HepG2 (cell line): ENCODE measurements around the gene MICAL3. TPM values are rescaled to one million over a fixed set of nuclear protein-coding genes. Genes with fewer than 3 reads are reported as not detected.

Experiments
- ATAC-seq: fragments of 200-7000 bp; cut with Tn5 transposase; 3 replicates; pipeline ENCODE4 v1.9.1; 2020; ENCODE audit warnings: mild to moderate bottlenecking, moderate library complexity
- BruUV-seq: library from RNA; stranded (reverse); fragments of 400-500 nt; replicated peaks from 2 replicates; lab custom pipeline; 2021; lab: Mats Ljungman, UMichigan
- CTCF ChIA-PET: fragments of 300-600 bp; formaldehyde crosslinking; extraction: SDS; loops from one replicate; lab custom pipeline; 2021; ENCODE audit warnings: low total read pairs, inconsistent platforms, low intra/inter-chr PET ratio; lab: Yijun Ruan, JAX
- POLR2A ChIA-PET: fragments of 350-600 bp; sonication (Branson Sonifier 250); formaldehyde crosslinking; loops from one replicate; lab custom pipeline; 2020; ENCODE audit warnings: antibody characterized with exemption, inconsistent platforms; lab: Yijun Ruan, JAX
- DNase-seq: peaks from one replicate; pipeline ENCODE4 v3.0.0-alpha.2; 2015; ENCODE audit warnings: low spot score
- FAIRE-seq: peaks from 3 replicates; lab custom pipeline; 2011; peaks lifted over from hg19 to GRCh38; lab: Jason Lieb, UNC
- H2AFZ ChIP-seq: one replicate; pipeline ENCODE4 v1.6.1; 2011; ENCODE audit warnings: low read length, inconsistent platforms
- H3K27ac ChIP-seq: fragments of 300-600 bp; 3 replicates; pipeline ENCODE4 v1.8.0; 2011; ENCODE audit warnings: mixed run types, mild to moderate bottlenecking, mixed read lengths, low read length, inconsistent platforms; ENCODE audit not compliant: insufficient read depth; ENCODE audit errors: extremely low read length
- H3K27me3 ChIP-seq, 2 experiments: fragments of 200-600 bp in 1 of 2; 2 replicates in 1 of 2; 3 replicates in 1 of 2; pipeline versions ENCODE4 v1.6.0 to v1.8.0; 2011; ENCODE audit warnings: low read length in 2 of 2, mild to moderate bottlenecking in 2 of 2, moderate library complexity in 2 of 2, inconsistent platforms in 1 of 2; ENCODE audit not compliant: insufficient read depth in 2 of 2, control insufficient read depth in 1 of 2
- H3K36me3 ChIP-seq, 2 experiments: fragments of 200-600 bp in 1 of 2; replicated peaks in 1 of 2; 2 replicates in 1 of 2; 3 replicates in 1 of 2; pipeline versions ENCODE4 v1.5.1 to v1.8.0; 2011; ENCODE audit warnings: low read length in 2 of 2, inconsistent platforms in 1 of 2; ENCODE audit not compliant: insufficient read depth in 2 of 2, control insufficient read depth in 1 of 2
- H3K4me1 ChIP-seq: 2 replicates; pipeline ENCODE4 v1.5.1; 2012; ENCODE audit warnings: low read length, inconsistent platforms; ENCODE audit not compliant: insufficient read depth
- H3K4me2 ChIP-seq: 2 replicates; pipeline ENCODE4 v1.6.0; 2011; ENCODE audit warnings: low read depth, low read length, inconsistent platforms
- H3K4me3 ChIP-seq, 3 experiments: fragments of 200-600 bp in 1 of 3; sonication (generic), shearing (Covaris generic) in 1 of 3; replicated peaks in 1 of 3; 2 replicates each; pipeline ENCODE4 v1.5.1; 2011 to 2016; ENCODE audit warnings: low read length in 3 of 3, inconsistent platforms in 2 of 3, low read depth in 2 of 3, mild to moderate bottlenecking in 2 of 3, control low read depth in 1 of 3, mixed read lengths in 1 of 3; ENCODE audit not compliant: insufficient read depth in 1 of 3
- H3K79me2 ChIP-seq: one replicate; pipeline ENCODE4 v1.6.1; 2011; ENCODE audit warnings: low read length, inconsistent platforms; ENCODE audit not compliant: insufficient read depth
- H3K9ac ChIP-seq: 2 replicates; pipeline ENCODE4 v1.6.0; 2011; ENCODE audit warnings: mild to moderate bottlenecking, low read depth, low read length, inconsistent platforms; ENCODE audit not compliant: insufficient read depth
- H3K9me3 ChIP-seq: 2 replicates; pipeline ENCODE4 v1.5.1; 2012; ENCODE audit warnings: mild to moderate bottlenecking, low read length
- H4K20me1 ChIP-seq: 2 replicates; pipeline ENCODE4 v1.6.0; 2011; ENCODE audit warnings: inconsistent platforms, mild to moderate bottlenecking, low read length, moderate library complexity; ENCODE audit not compliant: insufficient read depth
- HNRNPH1 ChIP-seq: fragments of 200-400 bp; formaldehyde crosslinking; optimal IDR thresholded peaks from 2 replicates; pipeline ENCODE3; 2017; ENCODE audit warnings: mild to moderate bottlenecking, low read depth, low read length
- MTF1 ChIP-seq: sonication (generic); formaldehyde crosslinking; IDR thresholded peaks from 2 replicates; pipeline ENCODE4 v1.5.0; 2020; ENCODE audit warnings: missing genetic modification reagents
- ZNF263 ChIP-seq: sonication (generic); formaldehyde crosslinking; IDR thresholded peaks from 2 replicates; pipeline ENCODE4 v1.4.0; 2020; ENCODE audit warnings: missing genetic modification reagents
- ZNF552 ChIP-seq: sonication (generic); formaldehyde crosslinking; IDR thresholded peaks from 2 replicates; pipeline ENCODE4 v1.9.0; 2022; ENCODE audit warnings: missing genetic modification reagents, mild to moderate bottlenecking, borderline replicate concordance
- ZNF614 ChIP-seq: IDR thresholded peaks from 2 replicates; pipeline ENCODE4 v1.6.1; 2018; ENCODE audit warnings: missing biosample characterization, missing genetic modification reagents, inconsistent platforms, borderline replicate concordance
- ZNF746 ChIP-seq: sonication (generic); formaldehyde crosslinking; IDR thresholded peaks from 2 replicates; pipeline ENCODE4 v1.8.0; 2022; ENCODE audit warnings: mild to moderate bottlenecking, missing genetic modification reagents
- ZSCAN22 ChIP-seq: sonication (generic); formaldehyde crosslinking; IDR thresholded peaks from 2 replicates; pipeline ENCODE4 v1.4.0; 2020; ENCODE audit warnings: mild to moderate bottlenecking, missing genetic modification reagents
- WGBS: methylation state at CpG from one replicate; pipeline ENCODE4 v1.1.6; 2017; ENCODE audit warnings: low lambda C conversion rate; 5-methylcytosine and 5-hydroxymethylcytosine counted together
- in situ Hi-C: cut with HindIII; loops from 2 replicates; pipeline ENCODE4 v1.10.0; 2017; ENCODE audit warnings: low pct_unique_long_range_greater_than_20kb; ENCODE audit not compliant: extremely low pct_ligation_motif_present
- intact Hi-C: fragments of 100-400 bp; cut with micrococcal nuclease; formaldehyde crosslinking; loops from one replicate; pipeline ENCODE4 v1.10.0; 2022; ENCODE audit not compliant: unreplicated experiment
- polyA plus RNA-seq, 8 experiments: library from polyadenylated mRNA; depleted of rRNA in 3 of 8; stranded (reverse) in 7 of 8; unstranded in 1 of 8; fragments of >200 nt; fragmentation: Illumina TruSeq in 4 of 8; extraction: Trizol in 4 of 8; gene quantifications; 2 replicates each; pipeline versions ENCODE4 v1.2.1 to v1.2.3, GENCODE V29; 2011 to 2016; ENCODE audit warnings: low read depth in 4 of 8, missing spikeins in 1 of 8, mixed read lengths in 1 of 8; ENCODE audit not compliant: insufficient read depth in 1 of 8
- total RNA-seq, 5 experiments: library from RNA; depleted of rRNA; stranded (reverse); fragments of >200 nt; fragmentation: Illumina TruSeq; extraction: Trizol; gene quantifications; 2 replicates each; pipeline ENCODE4 v1.2.3, GENCODE V29; 2016; ENCODE audit warnings: low read depth in 1 of 5
- TF ChIP-seq, protein P1 (sequence below): sonication (generic); formaldehyde crosslinking; IDR thresholded peaks from 2 replicates; pipeline ENCODE4 v1.5.0; 2020; ENCODE audit warnings: mild to moderate bottlenecking, missing genetic modification reagents

MICAL3 gene
- total and polyA plus RNA-seq, 2 of the 13 experiments (the other 11 are each of a cell fraction or from before 2014, with no cell fraction given), result 5.3 to 12.5 TPM

DNA sequence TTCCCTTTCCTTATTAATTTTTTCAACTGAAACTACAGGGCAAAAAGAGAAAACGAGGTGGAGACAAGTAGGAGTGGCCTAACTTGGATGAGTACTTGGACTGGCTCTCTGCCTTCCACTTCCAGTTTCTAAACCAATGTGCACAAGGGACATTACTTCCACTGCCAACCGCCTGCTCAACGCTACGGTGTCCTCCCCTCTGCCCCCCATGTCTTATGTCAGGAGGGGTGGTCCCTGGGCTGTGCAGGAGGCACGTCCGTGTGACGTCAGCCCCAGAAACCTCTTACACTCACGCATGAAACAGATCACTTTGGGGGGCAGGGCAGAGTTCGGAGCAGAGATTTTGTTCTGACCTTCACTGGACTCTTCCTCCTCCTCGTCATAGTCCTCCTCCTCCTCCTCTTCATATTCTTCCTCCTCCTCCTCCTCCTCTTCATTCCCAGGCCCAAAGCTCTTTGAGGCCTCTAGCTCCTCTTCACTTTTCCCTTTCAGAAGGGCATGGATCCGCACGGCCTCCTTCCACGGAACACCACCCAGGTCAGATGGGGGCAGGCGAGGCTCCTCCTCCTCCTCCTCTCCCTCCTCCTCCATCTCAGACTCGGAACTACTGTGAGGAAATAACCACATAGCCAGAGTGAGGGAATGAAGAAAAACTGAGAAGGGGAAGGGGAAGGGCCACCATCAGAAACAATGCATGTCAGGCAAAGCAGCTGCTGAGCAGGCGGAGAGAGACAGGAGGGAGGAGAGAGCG, 192.7 kb downstream of the MICAL3 start:
- Histone ChIP-seq H3K9me3 (no peaks in the 10 kb centered on the region), H3K79me2 (no peaks in the 10 kb centered on the region), H3K36me3 (peaks cover 8 to 30% of the 10 kb centered on the region in 2 experiments; a peak in 3 of 5 replicates), H3K4me1 (no peaks in the 10 kb centered on the region), H4K20me1 (no peaks in the 10 kb centered on the region), H3K4me2 (no peak overlapping the region), H3K4me3 (no peak overlapping the region), H3K27ac (no peak overlapping the region), H3K27me3 (no peaks in the 10 kb centered on the region), H3K9ac (no peak overlapping the region)
- intact Hi-C loops, result loop anchor here (5.0 kb wide), 1 partner anchor 61 kb away; no protein-coding TSS in a partner anchor
- FAIRE-seq (no peak), ATAC-seq (no peak), DNase-seq (no peak)
- BruUV-seq, result no TSS peak
- ChIA-PET POLR2A (interaction anchor here (0.5 kb wide), 1 partner anchor 8 kb away, joined by 3 read pairs; no protein-coding TSS in a partner anchor), CTCF (interaction anchor here (2.7 kb wide), 1 partner anchor 245 kb away, joined by 43 read pairs; the partner anchor contains the start of gene PEX26)
- TF ChIP-seq ZSCAN22 (CRISPR knock-in tag) (no peak), ZNF746 (CRISPR knock-in tag) (no peak), ZNF263 (CRISPR knock-in tag) (peak; percentile 49; the same call in 1 of the 2 replicates), ZNF552 (CRISPR knock-in tag) (no peak), HNRNPH1 (no peak), MTF1 (CRISPR knock-in tag) (no peak), ZNF614 (no peak)
- TF ChIP-seq, protein P1, sequence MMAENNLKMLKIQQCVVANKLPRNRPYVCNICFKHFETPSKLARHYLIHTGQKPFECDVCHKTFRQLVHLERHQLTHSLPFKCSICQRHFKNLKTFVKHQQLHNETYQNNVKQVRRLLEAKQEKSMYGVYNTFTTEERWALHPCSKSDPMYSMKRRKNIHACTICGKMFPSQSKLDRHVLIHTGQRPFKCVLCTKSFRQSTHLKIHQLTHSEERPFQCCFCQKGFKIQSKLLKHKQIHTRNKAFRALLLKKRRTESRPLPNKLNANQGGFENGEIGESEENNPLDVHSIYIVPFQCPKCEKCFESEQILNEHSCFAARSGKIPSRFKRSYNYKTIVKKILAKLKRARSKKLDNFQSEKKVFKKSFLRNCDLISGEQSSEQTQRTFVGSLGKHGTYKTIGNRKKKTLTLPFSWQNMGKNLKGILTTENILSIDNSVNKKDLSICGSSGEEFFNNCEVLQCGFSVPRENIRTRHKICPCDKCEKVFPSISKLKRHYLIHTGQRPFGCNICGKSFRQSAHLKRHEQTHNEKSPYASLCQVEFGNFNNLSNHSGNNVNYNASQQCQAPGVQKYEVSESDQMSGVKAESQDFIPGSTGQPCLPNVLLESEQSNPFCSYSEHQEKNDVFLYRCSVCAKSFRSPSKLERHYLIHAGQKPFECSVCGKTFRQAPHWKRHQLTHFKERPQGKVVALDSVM (CRISPR knock-in tag), result no peak
- TF ChIP-seq, all 625 proteins: peak for 1
- H2AFZ ChIP-seq, result no peak overlapping the region
- in situ Hi-C loops, result loop anchor here (5.0 to 10.0 kb wide), 3 partner anchors 163 to 246 kb away; partner anchors contain the start of genes MICAL3 and PEX26
- 95% methylated on average over 17 of the region's 17 CpGs for WGBS
